Left ventricle myocardium inferior (tissue), 1 donor: Measurements from ENCODE around the gene NRXN3. TPM values are rescaled to one million over a fixed set of nuclear protein-coding genes. Genes with fewer than 3 reads are reported as not detected.

Experiments used
- DNase-seq: peaks from one replicate; pipeline ENCODE4 v3.0.0-alpha.2; 2020
- H3K27ac ChIP-seq: fragments of 200-600 bp; replicated peaks from 2 replicates; pipeline ENCODE4 v1.8.0; 2021
- H3K27me3 ChIP-seq: fragments of 200-600 bp; 2 replicates; pipeline ENCODE4 v1.8.0; 2021; ENCODE audit warnings: low read depth
- H3K36me3 ChIP-seq: fragments of 200-600 bp; 2 replicates; pipeline ENCODE4 v1.8.0; 2021
- H3K4me1 ChIP-seq: fragments of 200-600 bp; 2 replicates; pipeline ENCODE4 v1.8.0; 2021
- H3K4me3 ChIP-seq: fragments of 200-600 bp; 2 replicates; pipeline ENCODE4 v1.8.0; 2021; ENCODE audit warnings: mild to moderate bottlenecking, moderate library complexity
- H3K9me3 ChIP-seq: fragments of 200-600 bp; replicated peaks from 2 replicates; pipeline ENCODE4 v1.8.0; 2021
- intact Hi-C: fragments of 100-400 bp; cut with micrococcal nuclease; formaldehyde crosslinking; loops from one replicate; pipeline ENCODE4 v1.11.0; 2022
- total RNA-seq: library from RNA; stranded (reverse); fragmentation: NEBNext Ultra II Directional; extraction: Animal tissue kit (Norgen Biotek cat#: 25700); gene quantifications from one replicate; pipeline ENCODE4 v1.2.1, GENCODE V29; 2021
- TF ChIP-seq, protein P1 (sequence below): fragments of 200-600 bp; IDR thresholded peaks from 2 replicates; pipeline ENCODE4 v1.8.0; 2021; ENCODE audit warnings: antibody characterized with exemption, mild to moderate bottlenecking, borderline replicate concordance
- donor health status: DM: no; HTN: yes; CAD: no; lungs with severe emphysema.

Gene NRXN3
- total RNA-seq, 1 donor from 2014 or later = 1.2 TPM

DNA sequence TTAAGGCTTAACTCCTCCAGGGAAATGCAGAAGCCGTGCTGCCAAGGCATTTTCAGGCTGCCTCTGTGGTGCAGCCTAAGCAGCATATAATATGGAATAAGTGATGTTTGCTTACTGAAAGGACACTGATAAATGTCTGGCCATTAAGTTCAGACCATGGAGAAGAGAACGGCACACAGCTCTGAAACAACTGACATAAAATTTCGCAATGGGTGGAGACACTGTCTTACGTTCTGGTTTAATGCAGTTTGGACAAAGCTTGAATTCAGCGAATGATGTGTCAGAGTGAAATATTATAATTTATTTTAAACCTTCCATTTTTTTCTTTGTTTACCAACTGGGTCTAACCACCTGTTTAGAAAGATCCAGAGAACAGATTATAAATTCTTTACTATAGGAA, 27.2 kb upstream of the NRXN3 start:
- H3K4me1 ChIP-seq = no peaks in the 10 kb centered on the region
- TF ChIP-seq, protein P1, sequence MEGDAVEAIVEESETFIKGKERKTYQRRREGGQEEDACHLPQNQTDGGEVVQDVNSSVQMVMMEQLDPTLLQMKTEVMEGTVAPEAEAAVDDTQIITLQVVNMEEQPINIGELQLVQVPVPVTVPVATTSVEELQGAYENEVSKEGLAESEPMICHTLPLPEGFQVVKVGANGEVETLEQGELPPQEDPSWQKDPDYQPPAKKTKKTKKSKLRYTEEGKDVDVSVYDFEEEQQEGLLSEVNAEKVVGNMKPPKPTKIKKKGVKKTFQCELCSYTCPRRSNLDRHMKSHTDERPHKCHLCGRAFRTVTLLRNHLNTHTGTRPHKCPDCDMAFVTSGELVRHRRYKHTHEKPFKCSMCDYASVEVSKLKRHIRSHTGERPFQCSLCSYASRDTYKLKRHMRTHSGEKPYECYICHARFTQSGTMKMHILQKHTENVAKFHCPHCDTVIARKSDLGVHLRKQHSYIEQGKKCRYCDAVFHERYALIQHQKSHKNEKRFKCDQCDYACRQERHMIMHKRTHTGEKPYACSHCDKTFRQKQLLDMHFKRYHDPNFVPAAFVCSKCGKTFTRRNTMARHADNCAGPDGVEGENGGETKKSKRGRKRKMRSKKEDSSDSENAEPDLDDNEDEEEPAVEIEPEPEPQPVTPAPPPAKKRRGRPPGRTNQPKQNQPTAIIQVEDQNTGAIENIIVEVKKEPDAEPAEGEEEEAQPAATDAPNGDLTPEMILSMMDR = no peak
- H3K4me3 ChIP-seq = no peak overlapping the region
- H3K36me3 ChIP-seq = no peaks in the 10 kb centered on the region
- intact Hi-C loops = no loop called here
- H3K27ac ChIP-seq = no peak overlapping the region
- H3K9me3 ChIP-seq = no peaks in the 10 kb centered on the region
- no peak for DNase-seq
- peaks cover 58% of the 10 kb centered on the region for H3K27me3 ChIP-seq

DNA sequence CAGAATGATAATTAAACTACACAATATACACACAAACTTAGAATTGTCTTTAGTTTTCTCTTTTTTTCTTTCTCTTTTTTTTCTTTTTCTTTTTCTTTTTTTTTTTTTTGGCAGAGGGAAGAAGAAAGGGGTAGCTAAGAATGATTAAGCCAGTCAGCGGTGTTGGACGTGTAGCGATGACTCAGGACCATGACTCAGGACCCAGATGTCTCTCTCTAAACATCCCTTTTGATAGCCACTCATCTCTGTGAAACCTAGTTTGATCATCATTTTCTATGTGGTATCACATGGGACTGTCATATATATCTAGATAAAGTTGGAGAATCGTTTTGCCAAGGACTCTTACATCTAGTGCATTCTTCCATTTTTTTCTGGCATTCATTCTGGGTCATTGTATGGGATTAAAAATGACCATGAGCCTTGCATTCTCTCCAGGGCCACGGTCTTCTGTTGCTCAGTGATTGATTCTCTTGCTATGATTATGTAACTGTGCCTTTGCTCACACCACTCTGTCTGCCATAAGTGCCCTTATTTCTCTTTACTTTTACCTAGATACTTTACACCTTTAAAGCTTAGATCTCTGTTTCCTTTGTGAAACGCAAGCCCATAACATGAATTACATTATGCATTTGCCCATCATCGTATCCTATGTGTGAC, 26.6 kb upstream of the NRXN3 start:
- no peaks in the 10 kb centered on the region for H3K9me3 ChIP-seq
- H3K27ac ChIP-seq = no peak overlapping the region
- intact Hi-C loops = no loop called here
- no peak overlapping the region for H3K4me3 ChIP-seq
- no peaks in the 10 kb centered on the region for H3K36me3 ChIP-seq
- peaks cover 64% of the 10 kb centered on the region for H3K27me3 ChIP-seq
- DNase-seq = no peak
- TF ChIP-seq, protein P1 = no peak
- no peaks in the 10 kb centered on the region for H3K4me1 ChIP-seq

GRCh38 chr14:78152201-78153063, 17.7 kb upstream of the NRXN3 start:
- no peaks in the 10 kb centered on the region for H3K9me3 ChIP-seq
- TF ChIP-seq, protein P1 = no peak
- no peak overlapping the region for H3K27ac ChIP-seq
- DNase-seq = no peak
- intact Hi-C loops = no loop called here
- no peaks in the 10 kb centered on the region for H3K36me3 ChIP-seq
- no peaks in the 10 kb centered on the region for H3K4me1 ChIP-seq
- H3K27me3 ChIP-seq = peaks cover 78% of the 10 kb centered on the region
- H3K4me3 ChIP-seq = no peak overlapping the region

DNA sequence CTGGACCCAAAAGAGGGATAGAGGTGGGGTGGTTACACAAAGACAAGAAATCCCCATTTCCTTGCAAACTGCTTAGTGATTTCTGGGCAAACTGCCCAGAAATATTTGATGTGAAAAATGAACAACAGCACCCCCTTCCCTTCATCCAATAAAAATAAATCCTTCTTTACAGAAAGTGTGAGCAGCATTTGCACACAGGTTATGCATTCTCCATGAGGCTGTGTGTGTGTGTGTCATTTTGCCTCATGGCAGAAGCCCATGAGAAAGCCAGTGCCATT, 17.2 kb upstream of the NRXN3 start:
- Histone ChIP-seq H3K36me3 (no peaks in the 10 kb centered on the region), H3K9me3 (no peaks in the 10 kb centered on the region), H3K4me1 (no peaks in the 10 kb centered on the region), H3K4me3 (no peak overlapping the region), H3K27me3 (peaks cover 74% of the 10 kb centered on the region), H3K27ac (no peak overlapping the region)
- TF ChIP-seq, protein P1 = no peak
- intact Hi-C loops = no loop called here
- no peak for DNase-seq

DNA sequence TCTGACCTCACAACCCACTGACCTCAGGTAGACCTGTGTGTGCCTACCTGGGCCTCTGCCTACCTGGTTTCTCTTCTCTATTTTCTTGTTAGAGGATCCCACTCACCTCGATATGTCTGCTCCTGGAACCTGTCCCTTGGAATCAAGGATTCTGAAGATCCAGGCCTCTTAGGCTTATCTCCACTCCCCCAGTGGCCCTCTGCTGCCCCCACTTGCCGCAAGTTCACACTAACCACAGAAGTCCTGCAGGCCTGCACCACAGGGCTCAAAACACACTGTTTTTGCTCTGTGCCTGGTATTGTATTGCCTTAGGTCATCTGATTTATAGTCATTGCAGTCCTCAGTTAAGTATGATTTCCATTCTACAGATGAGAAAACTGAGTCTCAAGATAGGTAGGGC, 15.3 kb upstream of the NRXN3 start:
- Histone ChIP-seq H3K9me3 (no peaks in the 10 kb centered on the region), H3K27me3 (peaks cover 61% of the 10 kb centered on the region), H3K4me1 (no peaks in the 10 kb centered on the region), H3K36me3 (no peaks in the 10 kb centered on the region), H3K4me3 (no peak overlapping the region), H3K27ac (no peak overlapping the region)
- TF ChIP-seq, protein P1 = no peak
- intact Hi-C loops = no loop called here
- no peak for DNase-seq
